Tibial nerve (tissue), 4 donors: Measurements from ENCODE around the gene PKD2L2.

Source experiments
- EP300 ChIP-seq, 2 donors: sonication (generic); formaldehyde crosslinking; IDR thresholded peaks; one replicate each; pipeline ENCODE4 v1.6.1; 2017; ENCODE audit warnings: antibody characterized with exemption in 2 of 2, mild to moderate bottlenecking in 1 of 2
- POLR2A ChIP-seq, 2 donors: fragments of 450-650 bp; IDR thresholded peaks; one replicate each; pipeline ENCODE4 v1.6.1; 2017; ENCODE audit warnings: antibody characterized with exemption in 2 of 2, mild to moderate bottlenecking in 2 of 2, moderate library complexity in 2 of 2
- TF ChIP-seq, protein P1 (sequence below), 5 experiments: fragments of 200-600 bp in 3 of 5; fragments of 450-650 bp in 2 of 5; sonication (generic) in 3 of 5; IDR thresholded peaks; one replicate each; pipeline ENCODE4 v1.5.1; 2016 to 2019; ENCODE audit warnings: antibody characterized with exemption in 5 of 5, mild to moderate bottlenecking in 3 of 5, moderate library complexity in 2 of 5

DNA sequence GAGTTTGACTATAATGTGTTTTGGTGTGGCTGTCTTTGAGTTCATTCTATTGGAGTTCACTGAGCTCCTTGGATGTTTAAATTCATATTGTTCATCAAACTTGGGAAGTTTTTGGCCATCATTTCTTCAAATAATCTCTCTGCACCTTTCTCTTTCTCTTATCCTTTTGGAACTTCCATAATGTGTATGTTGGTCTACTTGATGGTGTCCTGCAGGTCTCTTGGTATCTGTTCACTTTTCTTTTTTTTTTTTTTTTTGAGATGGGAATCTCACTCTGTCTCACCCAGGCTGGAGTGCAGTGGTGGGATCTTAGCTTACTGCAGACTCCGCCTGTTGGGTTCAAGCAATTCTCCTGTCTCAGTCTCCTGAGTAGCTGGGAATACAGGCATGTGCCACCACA is 27.7 kb downstream of the PKD2L2 start:
- TF ChIP-seq, protein P1, sequence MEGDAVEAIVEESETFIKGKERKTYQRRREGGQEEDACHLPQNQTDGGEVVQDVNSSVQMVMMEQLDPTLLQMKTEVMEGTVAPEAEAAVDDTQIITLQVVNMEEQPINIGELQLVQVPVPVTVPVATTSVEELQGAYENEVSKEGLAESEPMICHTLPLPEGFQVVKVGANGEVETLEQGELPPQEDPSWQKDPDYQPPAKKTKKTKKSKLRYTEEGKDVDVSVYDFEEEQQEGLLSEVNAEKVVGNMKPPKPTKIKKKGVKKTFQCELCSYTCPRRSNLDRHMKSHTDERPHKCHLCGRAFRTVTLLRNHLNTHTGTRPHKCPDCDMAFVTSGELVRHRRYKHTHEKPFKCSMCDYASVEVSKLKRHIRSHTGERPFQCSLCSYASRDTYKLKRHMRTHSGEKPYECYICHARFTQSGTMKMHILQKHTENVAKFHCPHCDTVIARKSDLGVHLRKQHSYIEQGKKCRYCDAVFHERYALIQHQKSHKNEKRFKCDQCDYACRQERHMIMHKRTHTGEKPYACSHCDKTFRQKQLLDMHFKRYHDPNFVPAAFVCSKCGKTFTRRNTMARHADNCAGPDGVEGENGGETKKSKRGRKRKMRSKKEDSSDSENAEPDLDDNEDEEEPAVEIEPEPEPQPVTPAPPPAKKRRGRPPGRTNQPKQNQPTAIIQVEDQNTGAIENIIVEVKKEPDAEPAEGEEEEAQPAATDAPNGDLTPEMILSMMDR (IDR thresholded peaks at IDR 0.05), result no peak
- TF ChIP-seq POLR2A (IDR thresholded peaks at IDR 0.05) (no peak), EP300 (IDR thresholded peaks at IDR 0.05) (no peak)
